Measurements from ENCODE around the gene HDAC4. TPM values are rescaled to one million over a fixed set of nuclear protein-coding genes. Genes with fewer than 3 reads are reported as not detected.

The HDAC4 gene
- total RNA-seq, 1 experiment from 2014 or later = 44.4 TPM

GRCh38 chr2:239141021-239141760, 259.6 kb downstream of the HDAC4 start:
- Mint-ChIP-seq H3K9me3 (peaks cover 2% of the 10 kb centered on the region; the same call in 1 of the 2 replicates), H3K4me3 (no peak overlapping the region), H3K27ac (no peak overlapping the region), H3K4me1 (no peaks in the 10 kb centered on the region), H3K27me3 (ENCODE audit: low read depth) (no peaks in the 10 kb centered on the region), H3K36me3 (peaks cover 18% of the 10 kb centered on the region)
- DNase-seq (ENCODE audit: low spot score) (no peak), ATAC-seq (no peak)
- ChIA-PET CTCF (no interaction called here), POLR2A (no interaction called here)
- TF ChIP-seq GABPB1 (CRISPR knock-in tag; IDR thresholded peaks at IDR 0.05) = no peak
- TF ChIP-seq NR2C2 (CRISPR knock-in tag; IDR thresholded peaks at IDR 0.05) = no peak
- no peak for TF ChIP-seq ZSCAN18 (CRISPR knock-in tag; IDR thresholded peaks at IDR 0.05)
- no peak for TF ChIP-seq MYBL2 (CRISPR knock-in tag; IDR thresholded peaks at IDR 0.05)
- no peak for TF ChIP-seq IRF2 (CRISPR knock-in tag; IDR thresholded peaks at IDR 0.05; ENCODE audit: borderline replicate concordance, low read depth)

- ChIA-PET CTCF (no interaction called here), POLR2A (no interaction called here)
- no peak for ATAC-seq
Observed at GRCh38 chr2:239140346-239141020, 260.3 kb downstream of the HDAC4 start.

GRCh38 chr2:239139566-239139965, 261.3 kb downstream of the HDAC4 start:
- ChIA-PET CTCF (interaction anchor here (0.8 to 1.8 kb wide), 3 partner anchors 19 to 301 kb away, joined by 3 to 7 read pairs (median 3); no protein-coding TSS in a partner anchor), POLR2A (no interaction called here)
- DNase-seq (ENCODE audit: low spot score) (no peak), ATAC-seq (no peak)
- peaks cover 3% of the 10 kb centered on the region; the same call in 1 of the 2 replicates for H3K9me3 Mint-ChIP-seq
- H3K4me3 Mint-ChIP-seq = no peak overlapping the region
- no peaks in the 10 kb centered on the region for H3K4me1 Mint-ChIP-seq
- H3K27ac Mint-ChIP-seq = no peak overlapping the region
- H3K36me3 Mint-ChIP-seq = peaks cover 30% of the 10 kb centered on the region
- no peaks in the 10 kb centered on the region for H3K27me3 Mint-ChIP-seq (ENCODE audit: low read depth)
- TF ChIP-seq, protein P1, sequence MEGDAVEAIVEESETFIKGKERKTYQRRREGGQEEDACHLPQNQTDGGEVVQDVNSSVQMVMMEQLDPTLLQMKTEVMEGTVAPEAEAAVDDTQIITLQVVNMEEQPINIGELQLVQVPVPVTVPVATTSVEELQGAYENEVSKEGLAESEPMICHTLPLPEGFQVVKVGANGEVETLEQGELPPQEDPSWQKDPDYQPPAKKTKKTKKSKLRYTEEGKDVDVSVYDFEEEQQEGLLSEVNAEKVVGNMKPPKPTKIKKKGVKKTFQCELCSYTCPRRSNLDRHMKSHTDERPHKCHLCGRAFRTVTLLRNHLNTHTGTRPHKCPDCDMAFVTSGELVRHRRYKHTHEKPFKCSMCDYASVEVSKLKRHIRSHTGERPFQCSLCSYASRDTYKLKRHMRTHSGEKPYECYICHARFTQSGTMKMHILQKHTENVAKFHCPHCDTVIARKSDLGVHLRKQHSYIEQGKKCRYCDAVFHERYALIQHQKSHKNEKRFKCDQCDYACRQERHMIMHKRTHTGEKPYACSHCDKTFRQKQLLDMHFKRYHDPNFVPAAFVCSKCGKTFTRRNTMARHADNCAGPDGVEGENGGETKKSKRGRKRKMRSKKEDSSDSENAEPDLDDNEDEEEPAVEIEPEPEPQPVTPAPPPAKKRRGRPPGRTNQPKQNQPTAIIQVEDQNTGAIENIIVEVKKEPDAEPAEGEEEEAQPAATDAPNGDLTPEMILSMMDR (IDR thresholded peaks at IDR 0.05) = no peak
- TF ChIP-seq, protein P2, sequence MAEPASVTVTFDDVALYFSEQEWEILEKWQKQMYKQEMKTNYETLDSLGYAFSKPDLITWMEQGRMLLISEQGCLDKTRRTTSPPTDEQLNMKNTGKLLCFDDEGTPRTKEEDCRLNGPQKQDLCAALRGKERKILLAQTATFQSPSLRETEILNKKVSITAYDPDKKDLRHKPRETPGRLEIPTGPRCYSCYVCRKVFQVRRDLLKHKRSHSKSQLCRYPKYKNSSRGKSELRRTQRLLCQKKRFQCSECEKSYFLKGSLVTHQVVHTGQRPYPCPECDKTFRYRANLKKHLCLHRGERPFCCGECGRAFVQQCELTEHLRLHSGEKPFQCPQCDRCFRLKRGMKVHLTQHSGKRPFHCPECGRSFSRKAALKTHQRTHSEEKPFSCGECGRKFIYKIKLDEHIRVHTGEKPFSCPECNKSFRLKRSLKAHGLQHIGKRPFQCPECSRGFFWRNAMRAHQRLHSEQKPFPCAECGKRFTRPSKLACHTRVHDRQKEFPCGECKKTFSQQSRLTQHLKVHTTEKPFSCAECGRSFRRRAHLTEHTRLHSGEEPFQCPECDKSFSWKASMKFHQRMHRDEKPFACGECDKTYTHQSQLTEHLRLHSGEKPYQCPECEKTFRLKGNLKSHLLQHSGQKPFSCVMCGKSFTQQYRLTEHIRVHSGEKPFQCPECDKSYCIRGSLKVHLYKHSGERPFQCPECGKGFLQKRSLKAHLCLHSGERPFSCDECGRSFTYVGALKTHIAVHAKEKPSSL (CRISPR knock-in tag; conservative IDR thresholded peaks at IDR 0.05) = no peak
- TF ChIP-seq USF1 (CRISPR knock-in tag; IDR thresholded peaks at IDR 0.05) = no peak
- TF ChIP-seq HMGXB4 (CRISPR knock-in tag; IDR thresholded peaks at IDR 0.05) = no peak
- TF ChIP-seq SMAD3 (CRISPR knock-in tag; IDR thresholded peaks at IDR 0.05; ENCODE audit: borderline replicate concordance) = no peak
- TF ChIP-seq ZNF317 (CRISPR knock-in tag; IDR thresholded peaks at IDR 0.05; ENCODE audit: borderline replicate concordance, low read depth) = no peak
- TF ChIP-seq ZNF396 (CRISPR knock-in tag; IDR thresholded peaks at IDR 0.05; ENCODE audit: borderline replicate concordance) = no peak
- no peak for TF ChIP-seq SP1 (CRISPR knock-in tag; conservative IDR thresholded peaks at IDR 0.05)
- no peak for TF ChIP-seq JAZF1 (CRISPR knock-in tag; IDR thresholded peaks at IDR 0.05)
- TF ChIP-seq TEAD1 (CRISPR knock-in tag; IDR thresholded peaks at IDR 0.05) = no peak
- TF ChIP-seq, protein P3, sequence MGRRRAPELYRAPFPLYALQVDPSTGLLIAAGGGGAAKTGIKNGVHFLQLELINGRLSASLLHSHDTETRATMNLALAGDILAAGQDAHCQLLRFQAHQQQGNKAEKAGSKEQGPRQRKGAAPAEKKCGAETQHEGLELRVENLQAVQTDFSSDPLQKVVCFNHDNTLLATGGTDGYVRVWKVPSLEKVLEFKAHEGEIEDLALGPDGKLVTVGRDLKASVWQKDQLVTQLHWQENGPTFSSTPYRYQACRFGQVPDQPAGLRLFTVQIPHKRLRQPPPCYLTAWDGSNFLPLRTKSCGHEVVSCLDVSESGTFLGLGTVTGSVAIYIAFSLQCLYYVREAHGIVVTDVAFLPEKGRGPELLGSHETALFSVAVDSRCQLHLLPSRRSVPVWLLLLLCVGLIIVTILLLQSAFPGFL (CRISPR knock-in tag; IDR thresholded peaks at IDR 0.05; ENCODE audit: borderline replicate concordance) = no peak
- TF ChIP-seq FOXP1 (CRISPR knock-in tag; IDR thresholded peaks at IDR 0.05; ENCODE audit: borderline replicate concordance) = no peak

More at GRCh38 chr2:239140346-239141020, 260.3 kb downstream of the HDAC4 start:
- Mint-ChIP-seq H3K36me3 (peaks cover 25% of the 10 kb centered on the region), H3K4me3 (no peak overlapping the region), H3K27me3 (ENCODE audit: low read depth) (no peaks in the 10 kb centered on the region), H3K9me3 (peaks cover 3% of the 10 kb centered on the region; the same call in 1 of the 2 replicates), H3K4me1 (no peaks in the 10 kb centered on the region), H3K27ac (no peak overlapping the region)
- DNase-seq (ENCODE audit: low spot score) = no peak
- TF ChIP-seq EMX1 (CRISPR knock-in tag; IDR thresholded peaks at IDR 0.05) (no peak), IRF2 (CRISPR knock-in tag; IDR thresholded peaks at IDR 0.05; ENCODE audit: borderline replicate concordance, low read depth) (no peak), ZNF671 (CRISPR knock-in tag; IDR thresholded peaks at IDR 0.05) (no peak)
- TF ChIP-seq, protein P4, sequence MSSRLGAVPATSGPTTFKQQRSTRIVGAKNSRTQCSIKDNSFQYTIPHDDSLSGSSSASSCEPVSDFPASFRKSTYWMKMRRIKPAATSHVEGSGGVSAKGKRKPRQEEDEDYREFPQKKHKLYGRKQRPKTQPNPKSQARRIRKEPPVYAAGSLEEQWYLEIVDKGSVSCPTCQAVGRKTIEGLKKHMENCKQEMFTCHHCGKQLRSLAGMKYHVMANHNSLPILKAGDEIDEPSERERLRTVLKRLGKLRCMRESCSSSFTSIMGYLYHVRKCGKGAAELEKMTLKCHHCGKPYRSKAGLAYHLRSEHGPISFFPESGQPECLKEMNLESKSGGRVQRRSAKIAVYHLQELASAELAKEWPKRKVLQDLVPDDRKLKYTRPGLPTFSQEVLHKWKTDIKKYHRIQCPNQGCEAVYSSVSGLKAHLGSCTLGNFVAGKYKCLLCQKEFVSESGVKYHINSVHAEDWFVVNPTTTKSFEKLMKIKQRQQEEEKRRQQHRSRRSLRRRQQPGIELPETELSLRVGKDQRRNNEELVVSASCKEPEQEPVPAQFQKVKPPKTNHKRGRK (CRISPR knock-in tag; IDR thresholded peaks at IDR 0.05; ENCODE audit: borderline replicate concordance) = no peak

Data from WTC11 (cell line).